MG63 (cell line): ENCODE measurements around the gene TMEM18. TPM values are rescaled to one million over a fixed set of nuclear protein-coding genes. Genes with fewer than 3 reads are reported as not detected.
"Not testable (repeated sequence)": the region's sequence is repeated elsewhere in the genome, so short reads cannot be mapped to it uniquely, and the experiment has no call there.

Experiments used
- DNase-seq: peaks from one replicate; pipeline ENCODE4 v3.0.0-alpha.2; 2020
- H3K27me3 ChIP-seq: fragments of 250-450 bp; sonication (Bioruptor Pico); 2 replicates; pipeline ENCODE4 v1.5.1; 2020; ENCODE audit warnings: mild to moderate bottlenecking, moderate library complexity
- H3K36me3 ChIP-seq: fragments of 250-450 bp; sonication (Bioruptor Pico); 2 replicates; pipeline ENCODE4 v1.5.1; 2020; ENCODE audit warnings: mild to moderate bottlenecking, moderate library complexity
- H3K4me3 ChIP-seq: fragments of 250-450 bp; sonication (Bioruptor Pico); 2 replicates; pipeline ENCODE4 v1.5.1; 2020; ENCODE audit warnings: mild to moderate bottlenecking, moderate library complexity
- H3K9me3 ChIP-seq: fragments of 250-450 bp; sonication (Bioruptor Pico); 2 replicates; pipeline ENCODE4 v1.5.1; 2020; ENCODE audit warnings: mild to moderate bottlenecking, moderate library complexity
- total RNA-seq: library from RNA; depleted of rRNA; stranded (reverse); fragments of >200 nt; shearing (Covaris generic); gene quantifications from 2 replicates; pipeline ENCODE4 v1.2.3, GENCODE V29; 2014; ENCODE audit warnings: low replicate concordance

TMEM18 gene
- total RNA-seq, 1 experiment from 2014 or later, result 19.0 TPM

DNA sequence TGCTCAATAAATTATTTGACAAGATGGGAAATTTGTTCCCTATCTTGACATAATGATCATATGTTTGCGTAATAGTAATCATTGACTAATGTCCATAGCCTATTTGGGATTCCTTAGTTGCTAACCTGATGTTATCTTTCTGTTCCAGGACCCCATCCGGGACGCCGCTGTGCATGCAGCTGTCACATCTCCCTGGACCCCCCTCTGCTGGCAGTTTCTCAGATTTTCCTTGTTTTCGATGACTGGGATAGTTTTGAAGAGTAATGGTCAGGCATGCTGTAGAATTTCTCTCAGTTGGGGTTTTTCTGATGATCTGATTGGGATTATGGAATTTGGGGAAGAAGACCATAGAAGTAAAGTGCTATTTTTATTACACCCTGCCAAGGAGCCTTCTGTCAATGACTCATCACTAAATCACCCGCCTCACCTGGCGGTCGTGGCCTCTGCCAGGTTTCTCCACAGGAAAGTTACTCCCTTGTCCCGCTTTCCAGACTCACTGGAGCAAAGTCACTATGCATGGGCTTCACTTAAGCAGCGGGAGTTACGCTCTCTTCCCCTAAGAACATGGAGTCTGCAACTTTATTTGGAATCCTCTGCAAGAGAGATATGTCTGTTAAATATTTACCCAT is 19.9 kb upstream of the TMEM18 start:
- no peak overlapping the region for H3K4me3 ChIP-seq
- no peaks in the 10 kb centered on the region for H3K27me3 ChIP-seq
- no peak for DNase-seq
- H3K9me3 ChIP-seq, result peaks cover 4% of the 10 kb centered on the region; the same call in 1 of the 2 replicates
- no peaks in the 10 kb centered on the region for H3K36me3 ChIP-seq

- Histone ChIP-seq H3K9me3 (peaks cover 4% of the 10 kb centered on the region; the same call in 1 of the 2 replicates), H3K27me3 (no peaks in the 10 kb centered on the region), H3K4me3 (no peak overlapping the region), H3K36me3 (no peaks in the 10 kb centered on the region)
- no peak for DNase-seq
These were observed 19.3 kb upstream of the TMEM18 start for GRCh38 chr2:696463-696862.

- Histone ChIP-seq H3K36me3 (no peaks in the 10 kb centered on the region), H3K9me3 (peaks cover 4% of the 10 kb centered on the region; the same call in 1 of the 2 replicates), H3K27me3 (no peaks in the 10 kb centered on the region), H3K4me3 (no peak overlapping the region)
- no peak for DNase-seq
These were observed 17.8 kb upstream of the TMEM18 start for GRCh38 chr2:694906-695510.

GRCh38 chr2:694174-694573 is 17.0 kb upstream of the TMEM18 start:
- DNase-seq, result no peak
- Histone ChIP-seq H3K9me3 (peaks cover under 1% of the 10 kb centered on the region; the same call in 1 of the 2 replicates), H3K36me3 (no peaks in the 10 kb centered on the region), H3K27me3 (no peaks in the 10 kb centered on the region), H3K4me3 (no peak overlapping the region)

DNA sequence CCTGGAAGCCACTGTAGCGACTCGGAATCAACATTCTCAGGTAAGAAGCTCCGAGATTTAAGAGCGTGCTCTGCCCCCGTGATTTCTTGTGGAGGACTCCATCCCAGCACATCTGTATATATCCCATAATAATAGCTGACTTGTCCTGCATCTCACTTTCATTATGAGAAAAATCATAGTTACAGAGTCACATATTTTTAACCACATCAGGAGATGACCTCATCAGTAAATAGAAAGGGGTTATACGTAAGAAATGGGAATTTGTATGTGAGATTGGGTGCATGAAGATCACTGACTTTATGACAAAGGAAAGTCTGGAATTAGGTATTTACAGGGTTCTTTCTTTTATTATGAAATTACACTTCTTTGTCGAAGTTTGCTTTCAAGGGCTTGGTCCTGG is 16.4 kb upstream of the TMEM18 start:
- Histone ChIP-seq H3K27me3 (no peaks in the 10 kb centered on the region), H3K9me3 (no peaks in the 10 kb centered on the region), H3K36me3 (no peaks in the 10 kb centered on the region), H3K4me3 (no peak overlapping the region)
- DNase-seq, result no peak

DNA sequence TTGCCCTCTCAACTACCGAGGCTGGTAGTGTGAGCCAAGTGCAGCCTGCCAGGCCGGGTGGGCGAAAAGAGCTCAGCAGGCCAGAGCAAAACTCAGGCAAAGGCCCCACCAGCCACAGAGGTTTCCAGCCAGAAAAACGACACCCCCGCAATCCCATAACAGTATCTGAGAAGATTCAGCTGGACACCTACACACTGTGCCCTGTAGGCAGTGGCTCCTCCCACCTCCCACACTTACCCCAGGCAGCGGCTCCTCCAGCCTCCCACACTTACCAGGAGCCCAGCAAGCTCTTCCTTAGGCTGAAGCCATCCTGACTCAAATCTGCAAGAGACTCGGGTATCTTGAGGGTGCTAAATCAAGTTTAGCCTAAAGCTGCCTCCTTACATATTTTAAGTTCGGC is 15.6 kb upstream of the TMEM18 start:
- no peak for DNase-seq
- no peaks in the 10 kb centered on the region for H3K9me3 ChIP-seq
- H3K4me3 ChIP-seq, result no peak overlapping the region
- no peaks in the 10 kb centered on the region for H3K27me3 ChIP-seq
- no peaks in the 10 kb centered on the region for H3K36me3 ChIP-seq

GRCh38 chr2:691821-692761 is 14.9 kb upstream of the TMEM18 start:
- Histone ChIP-seq H3K27me3 (no peaks in the 10 kb centered on the region), H3K36me3 (no peaks in the 10 kb centered on the region), H3K4me3 (no peak overlapping the region), H3K9me3 (no peaks in the 10 kb centered on the region)
- no peak for DNase-seq

- no peak for DNase-seq
- H3K27me3 ChIP-seq, result no peaks in the 10 kb centered on the region
- no peaks in the 10 kb centered on the region for H3K36me3 ChIP-seq
- no peaks in the 10 kb centered on the region for H3K9me3 ChIP-seq
- no peak overlapping the region for H3K4me3 ChIP-seq
These were observed 13.6 kb upstream of the TMEM18 start for GRCh38 chr2:690799-691198.

DNA sequence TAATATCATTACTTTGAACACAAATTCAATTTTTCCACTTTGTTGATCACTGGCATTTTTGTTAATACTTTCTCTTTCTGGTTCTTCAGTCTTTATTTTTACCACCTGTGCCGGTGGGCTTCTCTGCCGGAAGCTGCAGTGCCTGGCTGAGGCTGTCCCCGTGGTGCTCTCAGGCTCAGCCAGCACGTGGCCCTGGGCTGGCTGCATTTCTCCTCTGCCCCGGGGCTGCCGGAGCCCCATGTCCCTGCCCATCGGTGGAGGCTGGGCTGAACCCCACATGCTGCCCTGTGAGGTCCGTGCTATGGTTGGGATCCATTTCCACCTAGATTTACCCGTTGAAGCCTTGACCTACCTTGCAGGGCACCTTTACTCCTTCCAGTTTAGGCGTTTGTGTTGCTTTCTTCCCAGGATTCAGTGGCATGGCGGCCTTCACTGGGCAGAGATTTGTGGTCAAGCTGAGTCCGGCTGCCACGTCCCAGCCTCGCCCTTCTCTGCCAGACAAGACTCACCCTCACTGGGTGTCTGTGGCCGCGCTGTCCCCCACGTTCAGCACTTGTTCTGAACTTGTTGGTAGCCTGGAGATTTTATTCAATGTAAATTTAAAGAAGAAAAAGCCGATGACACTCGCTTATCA is 12.8 kb upstream of the TMEM18 start:
- Histone ChIP-seq H3K9me3 (no peaks in the 10 kb centered on the region), H3K36me3 (no peaks in the 10 kb centered on the region), H3K27me3 (no peaks in the 10 kb centered on the region), H3K4me3 (no peak overlapping the region)
- no peak for DNase-seq

GRCh38 chr2:689237-689636 is 12.0 kb upstream of the TMEM18 start:
- DNase-seq, result no peak
- H3K9me3 ChIP-seq, result no peaks in the 10 kb centered on the region

DNA sequence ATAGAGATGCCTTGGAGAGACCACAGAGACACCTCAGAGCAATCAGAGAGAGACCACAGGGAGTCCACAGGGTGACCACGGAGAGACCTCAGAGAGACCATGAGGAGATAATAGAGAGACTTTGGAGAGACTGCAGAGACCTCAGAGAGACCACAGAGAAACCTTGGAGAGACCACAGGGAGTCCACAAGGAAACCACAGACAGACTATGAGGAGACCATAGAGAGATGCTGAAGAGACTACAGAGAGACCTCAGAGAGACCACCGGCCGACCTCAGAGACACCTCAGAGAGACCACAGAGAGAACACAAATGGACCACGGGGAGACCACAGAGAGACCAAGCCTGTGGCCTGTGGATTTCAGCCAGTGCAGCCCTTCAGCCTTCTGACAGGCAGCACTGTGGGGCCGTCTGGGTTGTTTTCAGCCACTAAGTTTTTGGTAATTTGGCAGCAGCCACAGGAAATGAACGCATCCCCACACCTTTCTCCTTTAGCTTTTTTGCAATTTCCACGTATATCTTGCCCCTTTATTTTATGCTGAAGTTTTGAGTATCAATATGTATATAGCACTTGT is 11.4 kb upstream of the TMEM18 start:
- no peaks in the 10 kb centered on the region for H3K27me3 ChIP-seq
- no peak for DNase-seq

More at GRCh38 chr2:689237-689636, 12.0 kb upstream of the TMEM18 start:
- Histone ChIP-seq H3K36me3 (no peaks in the 10 kb centered on the region), H3K4me3 (no peak overlapping the region), H3K27me3 (no peaks in the 10 kb centered on the region)

DNA sequence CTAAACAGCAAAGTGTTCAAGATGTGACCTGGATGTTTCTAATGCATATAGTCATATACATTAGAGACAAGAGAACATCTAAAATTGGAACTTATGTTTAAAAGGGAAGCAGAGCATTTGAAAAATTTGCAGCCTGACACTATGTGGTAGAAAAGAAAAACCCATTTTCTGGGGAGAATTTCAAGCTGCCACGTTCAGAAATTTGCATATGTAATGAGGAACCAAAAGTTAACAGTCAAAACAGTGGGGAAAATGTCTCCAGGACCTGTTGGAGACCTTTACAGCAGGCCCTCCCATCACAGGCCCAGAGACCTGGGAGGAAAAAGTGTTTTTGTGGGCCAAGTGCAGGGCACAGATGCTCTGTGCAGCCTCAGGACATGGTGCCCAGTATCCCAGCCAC is 8.2 kb upstream of the TMEM18 start:
- no peak for DNase-seq
- no peaks in the 10 kb centered on the region for H3K36me3 ChIP-seq
- no peak overlapping the region for H3K4me3 ChIP-seq
- H3K27me3 ChIP-seq, result no peaks in the 10 kb centered on the region
- no peaks in the 10 kb centered on the region for H3K9me3 ChIP-seq

More for the DNA sequence above, 11.4 kb upstream of the TMEM18 start:
- Histone ChIP-seq H3K9me3 (no peaks in the 10 kb centered on the region), H3K36me3 (no peaks in the 10 kb centered on the region), H3K4me3 (no peak overlapping the region)

GRCh38 chr2:684913-685312 is 7.7 kb upstream of the TMEM18 start:
- H3K9me3 ChIP-seq, H3K36me3 ChIP-seq, H3K27me3 ChIP-seq, DNase-seq, H3K4me3 ChIP-seq: not testable (repeated sequence)

DNA sequence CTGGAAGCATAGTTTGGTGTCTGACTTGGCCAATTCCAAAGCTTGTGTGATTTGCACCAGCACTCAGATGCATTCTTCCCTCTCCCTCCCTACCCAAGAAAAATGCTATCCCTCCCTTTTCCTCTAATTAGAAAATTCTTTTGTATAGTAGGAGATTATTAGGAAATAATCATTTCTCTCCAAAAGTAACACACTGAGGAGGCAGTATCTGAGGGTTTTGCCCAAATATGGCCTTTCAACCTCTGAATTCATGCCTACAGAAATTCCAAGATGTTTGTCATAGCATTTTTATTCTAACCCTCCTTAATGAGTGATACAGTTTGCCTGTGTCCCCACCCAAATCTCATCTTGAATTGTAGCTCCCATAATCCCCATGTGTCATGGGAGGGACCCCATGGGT is 5.0 kb upstream of the TMEM18 start:
- Histone ChIP-seq H3K4me3 (no peak overlapping the region), H3K27me3 (no peaks in the 10 kb centered on the region), H3K36me3 (no peaks in the 10 kb centered on the region), H3K9me3 (peaks cover 4% of the 10 kb centered on the region; the same call in 1 of the 2 replicates)
- DNase-seq, result no peak

- no peak overlapping the region for H3K4me3 ChIP-seq
- peaks cover 4% of the 10 kb centered on the region; the same call in 1 of the 2 replicates for H3K9me3 ChIP-seq
- no peaks in the 10 kb centered on the region for H3K27me3 ChIP-seq
- no peaks in the 10 kb centered on the region for H3K36me3 ChIP-seq
- no peak for DNase-seq
These were observed 4.1 kb upstream of the TMEM18 start for GRCh38 chr2:681312-681711.

- no peaks in the 10 kb centered on the region for H3K27me3 ChIP-seq
- peaks cover 3% of the 10 kb centered on the region for H3K36me3 ChIP-seq
- H3K9me3 ChIP-seq, result peaks cover 4% of the 10 kb centered on the region; the same call in 1 of the 2 replicates
- DNase-seq, result no peak
- H3K4me3 ChIP-seq, result no peak overlapping the region
These were observed 3.3 kb upstream of the TMEM18 start for GRCh38 chr2:680496-680895.
